Kidney epithelial cell (primary cell): ENCODE measurements around the gene TDRD1. TPM values are rescaled to one million over a fixed set of nuclear protein-coding genes. Genes with fewer than 3 reads are reported as not detected.

ENCODE experiments used
- DNase-seq: peaks from one replicate; pipeline ENCODE4 v3.0.0-alpha.2; 2010; ENCODE audit warnings: low read depth
- H3K27me3 ChIP-seq: 2 replicates; pipeline ENCODE4 v1.6.0; 2011; ENCODE audit warnings: low read length; ENCODE audit not compliant: control insufficient read depth, insufficient read depth
- H3K36me3 ChIP-seq: 2 replicates; pipeline ENCODE4 v1.5.1; 2011; ENCODE audit warnings: low read length; ENCODE audit not compliant: control insufficient read depth, insufficient read depth
- H3K4me3 ChIP-seq: 2 replicates; pipeline ENCODE4 v1.5.1; 2011; ENCODE audit warnings: low read depth, mild to moderate bottlenecking, control low read depth, low read length
- total RNA-seq: library from RNA; depleted of rRNA; stranded (reverse); fragments of >200 nt; gene quantifications from 2 replicates; pipeline ENCODE4 v1.2.3, GENCODE V29; 2015
- TF ChIP-seq, protein P1 (sequence below): IDR thresholded peaks from 2 replicates; pipeline ENCODE4 v1.5.1; 2011; ENCODE audit warnings: mild to moderate bottlenecking, moderate library complexity, low read length, control low read depth, inconsistent platforms; ENCODE audit not compliant: insufficient read depth, poor library complexity, severe bottlenecking

Gene TDRD1
- total RNA-seq, 1 donor from 2014 or later: not detected

DNA sequence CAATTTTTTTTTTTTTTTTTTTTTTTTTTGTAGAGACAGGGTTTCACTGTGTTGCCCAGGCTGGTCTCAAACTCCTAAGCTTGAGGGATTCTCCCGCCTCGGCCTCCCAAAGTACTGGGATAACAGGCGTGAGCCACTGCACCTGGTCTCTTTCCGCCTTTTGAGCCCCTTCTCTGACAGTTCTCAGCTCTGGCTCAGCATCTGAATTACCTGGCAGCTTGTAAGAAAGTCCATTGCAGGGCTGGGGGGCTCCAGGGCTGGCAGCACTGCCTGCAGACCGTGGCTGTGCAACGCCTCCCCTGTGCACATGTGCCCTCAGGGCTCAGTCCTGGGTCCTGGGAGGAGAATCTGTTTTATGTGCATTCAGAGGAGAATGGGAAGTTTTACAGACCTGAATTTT is 97.5 kb downstream of the TDRD1 start:
- H3K36me3 ChIP-seq: no peaks in the 10 kb centered on the region
- no peak for DNase-seq
- no peak overlapping the region for H3K4me3 ChIP-seq
- H3K27me3 ChIP-seq: peaks cover 5% of the 10 kb centered on the region
- TF ChIP-seq, protein P1, sequence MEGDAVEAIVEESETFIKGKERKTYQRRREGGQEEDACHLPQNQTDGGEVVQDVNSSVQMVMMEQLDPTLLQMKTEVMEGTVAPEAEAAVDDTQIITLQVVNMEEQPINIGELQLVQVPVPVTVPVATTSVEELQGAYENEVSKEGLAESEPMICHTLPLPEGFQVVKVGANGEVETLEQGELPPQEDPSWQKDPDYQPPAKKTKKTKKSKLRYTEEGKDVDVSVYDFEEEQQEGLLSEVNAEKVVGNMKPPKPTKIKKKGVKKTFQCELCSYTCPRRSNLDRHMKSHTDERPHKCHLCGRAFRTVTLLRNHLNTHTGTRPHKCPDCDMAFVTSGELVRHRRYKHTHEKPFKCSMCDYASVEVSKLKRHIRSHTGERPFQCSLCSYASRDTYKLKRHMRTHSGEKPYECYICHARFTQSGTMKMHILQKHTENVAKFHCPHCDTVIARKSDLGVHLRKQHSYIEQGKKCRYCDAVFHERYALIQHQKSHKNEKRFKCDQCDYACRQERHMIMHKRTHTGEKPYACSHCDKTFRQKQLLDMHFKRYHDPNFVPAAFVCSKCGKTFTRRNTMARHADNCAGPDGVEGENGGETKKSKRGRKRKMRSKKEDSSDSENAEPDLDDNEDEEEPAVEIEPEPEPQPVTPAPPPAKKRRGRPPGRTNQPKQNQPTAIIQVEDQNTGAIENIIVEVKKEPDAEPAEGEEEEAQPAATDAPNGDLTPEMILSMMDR: no peak

DNA sequence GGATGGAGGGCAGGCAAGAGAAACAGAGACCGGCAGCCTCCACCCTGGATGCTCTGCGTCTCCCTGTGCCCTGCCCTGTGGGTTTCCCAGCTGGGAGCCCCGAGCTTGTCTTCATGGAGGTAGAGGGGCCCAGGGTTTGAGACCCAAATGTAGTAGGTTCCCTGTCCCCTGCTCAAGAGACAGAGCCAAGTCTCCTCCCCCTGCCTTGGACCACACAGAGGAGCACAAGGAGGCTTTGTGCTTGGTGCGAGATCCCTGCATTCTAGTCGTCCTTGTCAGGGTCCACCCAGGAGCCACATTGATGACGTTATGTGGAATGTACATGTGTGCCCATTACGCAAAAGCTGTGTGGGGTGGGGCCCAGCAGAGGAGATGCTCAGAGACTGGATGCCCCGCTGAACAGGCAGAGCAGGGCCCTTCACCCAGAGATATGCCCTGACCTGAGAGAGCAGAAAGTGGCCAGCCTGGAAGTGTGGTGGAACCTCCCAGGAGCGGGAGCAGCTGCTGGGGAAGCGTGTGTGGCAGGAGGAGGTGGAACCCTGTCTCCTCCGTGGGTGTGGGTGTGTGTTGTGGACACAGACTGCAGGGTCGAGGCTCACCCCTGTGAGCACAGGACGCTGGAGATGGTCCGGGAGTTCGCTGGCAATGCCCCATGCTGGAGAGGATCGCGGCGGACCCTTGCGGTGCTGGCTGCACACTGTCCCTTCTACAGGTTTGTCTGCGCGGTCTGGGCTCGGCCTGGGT is 99.2 kb downstream of the TDRD1 start:
- no peaks in the 10 kb centered on the region for H3K36me3 ChIP-seq
- no peak for DNase-seq
- H3K4me3 ChIP-seq: no peak overlapping the region
- peaks cover 5% of the 10 kb centered on the region for H3K27me3 ChIP-seq
- TF ChIP-seq, protein P1: no peak

DNA sequence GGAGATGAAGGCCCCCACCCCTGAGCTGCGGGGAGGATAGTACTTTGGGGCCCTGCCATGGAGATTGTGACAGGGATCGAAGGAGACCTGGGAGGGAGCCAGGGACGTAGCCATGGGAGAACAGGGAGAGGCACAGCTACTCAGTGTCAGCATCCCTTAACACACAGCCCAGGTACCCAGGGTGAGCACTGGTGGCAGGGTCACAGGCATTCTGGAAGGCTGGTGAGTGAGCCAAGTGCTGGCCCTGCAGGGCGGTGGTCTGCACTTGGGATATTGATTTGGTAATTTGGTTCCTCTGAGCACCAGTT is 99.7 kb downstream of the TDRD1 start:
- no peak for DNase-seq
- Histone ChIP-seq H3K36me3 (no peaks in the 10 kb centered on the region), H3K4me3 (no peak overlapping the region), H3K27me3 (peaks cover 5% of the 10 kb centered on the region)
- TF ChIP-seq, protein P1: no peak

DNA sequence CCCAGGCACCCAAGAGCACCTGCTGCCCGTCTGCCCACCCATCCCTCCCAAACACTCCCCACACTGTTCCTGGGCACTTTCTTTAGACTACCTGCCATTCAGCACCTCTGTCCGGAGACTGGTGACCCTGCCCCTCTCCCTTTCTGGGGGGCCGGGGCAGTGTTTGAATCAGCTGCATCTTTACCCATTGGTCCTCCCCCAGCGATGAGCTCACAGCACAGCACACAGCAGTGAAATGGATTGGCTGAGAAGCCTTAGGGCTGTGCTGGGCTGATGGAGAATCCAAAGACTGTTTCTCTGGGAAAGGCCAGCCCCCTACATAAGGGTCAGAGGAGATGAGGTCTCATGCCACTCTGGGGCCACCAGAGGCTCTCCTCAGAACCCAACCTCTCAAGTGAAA is 100.1 kb downstream of the TDRD1 start:
- TF ChIP-seq, protein P1: no peak
- no peaks in the 10 kb centered on the region for H3K36me3 ChIP-seq
- no peak for DNase-seq

DNA sequence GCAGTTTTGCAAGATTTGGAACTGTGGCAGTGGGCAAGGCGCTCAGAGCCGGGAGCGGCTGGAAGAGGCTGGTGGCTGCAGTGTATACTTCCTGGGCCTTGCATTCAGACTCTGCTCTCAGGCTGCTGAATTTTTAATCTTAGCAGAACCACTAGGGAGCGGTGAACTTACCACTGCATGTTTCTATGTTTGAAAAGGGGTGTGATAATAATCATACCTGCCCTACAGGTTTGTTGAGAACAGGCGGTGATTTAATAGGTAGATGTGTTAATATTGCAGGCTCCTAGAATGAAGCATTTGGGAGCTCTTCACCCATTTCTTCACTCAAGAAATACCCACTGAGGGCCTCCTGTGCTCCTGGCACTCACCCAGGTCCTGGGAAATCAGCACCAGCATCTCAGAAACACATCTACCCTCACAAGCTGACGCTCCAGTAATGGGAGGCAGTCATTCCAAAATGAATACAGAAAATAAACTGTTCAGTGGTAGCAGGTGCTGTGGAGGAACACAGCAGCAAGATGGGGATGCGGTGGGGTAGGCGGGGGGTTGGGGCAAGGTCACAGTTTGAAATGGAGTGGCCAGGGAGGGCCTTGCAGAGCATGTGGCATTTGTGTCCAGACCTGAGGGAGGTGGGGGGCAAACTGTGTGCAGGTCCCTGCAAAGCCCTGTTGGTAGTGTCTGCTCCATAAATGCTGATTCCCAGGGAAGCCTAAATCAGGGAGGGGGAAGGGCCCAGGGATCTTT is 100.9 kb downstream of the TDRD1 start:
- DNase-seq: no peak
- no peaks in the 10 kb centered on the region for H3K36me3 ChIP-seq
- H3K27me3 ChIP-seq: peaks cover 5% of the 10 kb centered on the region
- TF ChIP-seq, protein P1: no peak
- H3K4me3 ChIP-seq: no peak overlapping the region

More for the DNA sequence above, 100.1 kb downstream of the TDRD1 start:
- Histone ChIP-seq H3K4me3 (no peak overlapping the region), H3K27me3 (peaks cover 5% of the 10 kb centered on the region)

DNA sequence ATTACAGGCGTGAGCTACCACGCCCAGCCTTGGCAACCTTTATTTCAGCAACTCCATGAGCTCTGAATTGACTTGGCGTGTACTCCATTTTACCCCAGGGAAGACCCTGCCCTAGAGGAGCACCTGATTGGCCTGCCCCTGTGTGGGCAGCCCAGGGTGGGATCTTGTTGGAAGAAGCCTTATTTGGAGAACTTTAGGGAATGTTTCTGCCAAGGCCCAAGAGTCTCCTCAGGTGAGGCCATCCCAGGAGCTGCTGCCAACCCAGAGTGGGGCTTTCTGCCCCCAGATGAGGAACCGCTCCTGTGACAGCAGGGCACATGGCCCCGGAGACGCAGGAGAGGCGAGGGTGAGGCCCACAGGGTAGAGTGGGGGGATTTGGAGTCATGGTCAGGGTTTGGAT is 101.9 kb downstream of the TDRD1 start:
- Histone ChIP-seq H3K4me3 (no peak overlapping the region), H3K36me3 (no peaks in the 10 kb centered on the region), H3K27me3 (peaks cover 5% of the 10 kb centered on the region)
- no peak for DNase-seq
- TF ChIP-seq, protein P1: no peak
